Measurements from ENCODE around the gene GPR65. TPM values are rescaled to one million over a fixed set of nuclear protein-coding genes. Genes with fewer than 3 reads are reported as not detected.

The GPR65 gene
- total RNA-seq, 1 donor from 2014 or later = 13.4 TPM

GRCh38 chr14:87995500-87996290 lies 9.2 kb upstream of the GPR65 start:
- intact Hi-C loops (cut with DNase I) = no loop called here
- Histone ChIP-seq H3K9me3 (no peaks in the 10 kb centered on the region), H3K4me3 (no peak overlapping the region), H3K27me3 (ENCODE audit: low read depth) (no peaks in the 10 kb centered on the region), H3K4me1 (peaks cover 28% of the 10 kb centered on the region), H3K27ac (peak overlapping the region; percentile 72), H3K36me3 (no peaks in the 10 kb centered on the region)
- ATAC-seq (no peak), DNase-seq (no peak)
- TF ChIP-seq CTCF (IDR thresholded peaks at IDR 0.05) = no peak

GRCh38 chr14:87996291-87996592 lies 8.7 kb upstream of the GPR65 start:
- intact Hi-C loops (cut with DNase I) = no loop called here
- H3K4me3 ChIP-seq = no peak overlapping the region
- no peak for TF ChIP-seq CTCF (IDR thresholded peaks at IDR 0.05)
- H3K36me3 ChIP-seq = no peaks in the 10 kb centered on the region
- H3K27ac ChIP-seq = peak overlapping the region; percentile 72
- DNase-seq (no peak), ATAC-seq (no peak)
- H3K27me3 ChIP-seq (ENCODE audit: low read depth) = no peaks in the 10 kb centered on the region
- H3K4me1 ChIP-seq = peaks cover 23% of the 10 kb centered on the region
- H3K9me3 ChIP-seq = no peaks in the 10 kb centered on the region

GRCh38 chr14:87998482-87998881 lies 6.5 kb upstream of the GPR65 start:
- no peak overlapping the region for H3K27ac ChIP-seq

GRCh38 chr14:87999277-87999676 lies 5.7 kb upstream of the GPR65 start:
- no peak for DNase-seq
- H3K4me1 ChIP-seq = peaks cover 2% of the 10 kb centered on the region
- ATAC-seq = peak in 1 of 2 donors; percentile 61
- H3K27ac ChIP-seq = no peak overlapping the region
- no peak for TF ChIP-seq CTCF (IDR thresholded peaks at IDR 0.05)
- no peaks in the 10 kb centered on the region for H3K27me3 ChIP-seq (ENCODE audit: low read depth)
- H3K4me3 ChIP-seq = no peak overlapping the region
- no peaks in the 10 kb centered on the region for H3K36me3 ChIP-seq
- H3K9me3 ChIP-seq = no peaks in the 10 kb centered on the region
- intact Hi-C loops (cut with DNase I) = no loop called here

More at GRCh38 chr14:87998482-87998881, 6.5 kb upstream of the GPR65 start:
- TF ChIP-seq CTCF (IDR thresholded peaks at IDR 0.05) = no peak
- H3K27me3 ChIP-seq (ENCODE audit: low read depth) = no peaks in the 10 kb centered on the region
- no peak overlapping the region for H3K4me3 ChIP-seq
- peaks cover 10% of the 10 kb centered on the region for H3K4me1 ChIP-seq
- no peaks in the 10 kb centered on the region for H3K36me3 ChIP-seq
- H3K9me3 ChIP-seq = no peaks in the 10 kb centered on the region
- DNase-seq (no peak), ATAC-seq (no peak)
- intact Hi-C loops (cut with DNase I) = no loop called here

- Histone ChIP-seq H3K4me3 (no peak overlapping the region), H3K27me3 (ENCODE audit: low read depth) (no peaks in the 10 kb centered on the region), H3K36me3 (no peaks in the 10 kb centered on the region), H3K9me3 (no peaks in the 10 kb centered on the region), H3K4me1 (no peaks in the 10 kb centered on the region), H3K27ac (peak overlapping the region; percentile 50)
- intact Hi-C loops (cut with DNase I) = no loop called here
- ATAC-seq (peak; percentile 45 to 58), DNase-seq (no peak)
- TF ChIP-seq CTCF (IDR thresholded peaks at IDR 0.05) = no peak
Observed at GRCh38 chr14:88002421-88003075, 2.4 kb upstream of the GPR65 start.
